K562 (cell line): ENCODE results near the gene ROPN1. TPM values are rescaled to one million over a fixed set of nuclear protein-coding genes. Genes with fewer than 3 reads are reported as not detected.

Experiments
- ATAC-seq: fragments of 200-7000 bp; cut with Tn5 transposase; 3 replicates; pipeline ENCODE4 v1.9.1; 2020; ENCODE audit warnings: moderate library complexity
- BruUV-seq: library from RNA; stranded (reverse); fragments of 400-500 nt; replicated peaks from 2 replicates; lab custom pipeline; 2021; lab: Mats Ljungman, UMichigan
- CTCF ChIA-PET: fragments of 300-600 bp; formaldehyde crosslinking; extraction: SDS; loops from one replicate; lab custom pipeline; 2021; ENCODE audit warnings: low intra/inter-chr PET ratio; lab: Yijun Ruan, JAX
- POLR2A ChIA-PET: fragments of 300-600, 350-650 bp; sonication (Branson Sonifier 250); formaldehyde crosslinking; extraction: SDS; loops from one replicate; lab custom pipeline; 2021; ENCODE audit warnings: antibody characterized with exemption, inconsistent platforms; lab: Yijun Ruan, JAX
- DNase-seq, 4 experiments: peaks; one replicate each; pipeline versions ENCODE4 v3.0.0 to v3.0.0-alpha.2; 2011 to 2018; ENCODE audit warnings: low spot score in 3 of 4, mixed read lengths in 3 of 4; ENCODE audit errors: extremely low read depth in 1 of 4
- FAIRE-seq: peaks from 2 replicates; lab custom pipeline; 2011; peaks lifted over from hg19 to GRCh38; lab: Jason Lieb, UNC
- H2AFZ ChIP-seq: 2 replicates; pipeline ENCODE4 v1.6.0; 2011; ENCODE audit warnings: low read depth, low read length, control low read depth, inconsistent platforms
- H3K27ac ChIP-seq: fragments of 200-600 bp; 3 replicates; pipeline ENCODE4 v1.8.0; 2011; ENCODE audit warnings: low read depth, mild to moderate bottlenecking, control low read depth, inconsistent platforms, low read length, moderate library complexity, mixed read lengths; ENCODE audit errors: extremely low read depth
- H3K27me3 ChIP-seq, 2 experiments: fragments of 300-600 bp in 1 of 2; 2 replicates in 1 of 2; 3 replicates in 1 of 2; pipeline versions ENCODE4 v1.6.0 to v1.8.0; 2011; ENCODE audit warnings: inconsistent platforms in 2 of 2, low read length in 2 of 2, mild to moderate bottlenecking in 1 of 2, mixed read lengths in 1 of 2, moderate library complexity in 1 of 2; ENCODE audit not compliant: control insufficient read depth in 2 of 2, insufficient read depth in 2 of 2
- H3K36me3 ChIP-seq: fragments of 300-600 bp; 3 replicates; pipeline ENCODE4 v1.8.0; 2011; ENCODE audit warnings: mild to moderate bottlenecking, low read length, inconsistent platforms; ENCODE audit not compliant: control insufficient read depth, insufficient read depth
- H3K4me1 ChIP-seq, 2 experiments: fragments of 200-600 bp in 1 of 2; replicated peaks in 1 of 2; 2 replicates in 1 of 2; 3 replicates in 1 of 2; pipeline versions ENCODE4 v1.5.1 to v1.8.0; 2011; ENCODE audit warnings: inconsistent platforms in 2 of 2, low read length in 2 of 2, mild to moderate bottlenecking in 1 of 2, mixed read lengths in 1 of 2, moderate library complexity in 1 of 2; ENCODE audit not compliant: control insufficient read depth in 2 of 2, insufficient read depth in 2 of 2
- H3K4me2 ChIP-seq: 2 replicates; pipeline ENCODE4 v1.6.1; 2011; ENCODE audit warnings: low read length, control low read depth, inconsistent platforms, mixed read lengths; ENCODE audit not compliant: insufficient read depth
- H3K4me3 ChIP-seq: fragments of 200-600 bp; sonication (generic), shearing (Covaris generic); 2 replicates; pipeline ENCODE4 v1.5.1; 2016; ENCODE audit warnings: control low read depth, inconsistent platforms
- H3K79me2 ChIP-seq: fragments of 200-600 bp; 3 replicates; pipeline ENCODE4 v1.8.0; 2011; ENCODE audit warnings: low read length, inconsistent platforms; ENCODE audit not compliant: control insufficient read depth, insufficient read depth
- H3K9ac ChIP-seq, 2 experiments: 2 replicates each; pipeline versions ENCODE4 v1.6.0 to v1.6.1; 2011; ENCODE audit warnings: low read depth in 2 of 2, low read length in 2 of 2, control low read depth in 1 of 2, inconsistent platforms in 1 of 2, mild to moderate bottlenecking in 1 of 2, mixed read lengths in 1 of 2; ENCODE audit not compliant: insufficient read depth in 1 of 2
- H3K9me1 ChIP-seq: one replicate; pipeline ENCODE4 v1.6.0; 2011; ENCODE audit warnings: inconsistent platforms, mild to moderate bottlenecking, low read length, moderate library complexity; ENCODE audit not compliant: control insufficient read depth, insufficient read depth
- H3K9me3 ChIP-seq: replicated peaks from 2 replicates; pipeline ENCODE4 v1.5.1; 2011; ENCODE audit warnings: low read depth, low read length, inconsistent platforms; ENCODE audit not compliant: control insufficient read depth, insufficient read depth
- H4K20me1 ChIP-seq: replicated peaks from 2 replicates; pipeline ENCODE4 v1.6.1; 2011; ENCODE audit warnings: low read length, inconsistent platforms, mixed read lengths; ENCODE audit not compliant: control insufficient read depth, insufficient read depth
- NCOA4 ChIP-seq: fragments of 450-650 bp; IDR thresholded peaks from 2 replicates; pipeline ENCODE4 v1.6.1; 2018; ENCODE audit warnings: mild to moderate bottlenecking; ENCODE audit not compliant: partially characterized antibody
- PHF8 ChIP-seq: fragments of 200-600 bp; sonication (generic); IDR thresholded peaks from 2 replicates; pipeline ENCODE4 v1.6.1; 2012; ENCODE audit warnings: mixed run types, mild to moderate bottlenecking, inconsistent platforms, low read length, moderate library complexity, borderline replicate concordance
- TEAD4 ChIP-seq, 2 experiments: sonication (generic) in 1 of 2; formaldehyde crosslinking in 1 of 2; IDR thresholded peaks; 2 replicates each; pipeline versions ENCODE4 v1.6.1 to v1.8.0; 2012 to 2022; ENCODE audit warnings: borderline replicate concordance in 1 of 2, inconsistent platforms in 1 of 2, low read length in 1 of 2, mild to moderate bottlenecking in 1 of 2, missing genetic modification reagents in 1 of 2
- ZNF224 ChIP-seq: sonication (generic); formaldehyde crosslinking; IDR thresholded peaks from 2 replicates; pipeline ENCODE4 v1.8.0; 2022; ENCODE audit warnings: mild to moderate bottlenecking, missing genetic modification reagents
- ZNF311 ChIP-seq: fragments of 250-450 bp; sonication (Bioruptor Pico); IDR thresholded peaks from 2 replicates; pipeline ENCODE4 v1.4.0; 2020; ENCODE audit warnings: mild to moderate bottlenecking, moderate library complexity
- WGBS: fragments of 100-300 bp; shearing (Covaris generic); methylation state at CpG from one replicate; pipeline ENCODE4 v1.1.6; 2016; ENCODE audit warnings: low coverage, mixed read lengths; ENCODE audit not compliant: insufficient coverage; ENCODE audit errors: missing lambda C conversion rate; 5-methylcytosine and 5-hydroxymethylcytosine counted together
- in situ Hi-C: fragments of 300-500 bp; cut with MboI; formaldehyde crosslinking; loops from 4 replicates; pipeline ENCODE4 v1.15.0; 2018; ENCODE audit warnings: inconsistent platforms, mixed read lengths
- intact Hi-C: fragments of 100-400 bp; cut with micrococcal nuclease; formaldehyde crosslinking; loops from 2 replicates; pipeline ENCODE4 v1.14.2; 2022
- polyA plus RNA-seq, 8 experiments: library from polyadenylated mRNA; depleted of rRNA in 4 of 8; stranded (reverse) in 5 of 8; unstranded in 3 of 8; fragments of >200 nt; fragmentation: Nextera tagmentation in 2 of 8; fragmentation: Illumina TruSeq in 1 of 8; extraction: Ambion mirVana in 2 of 8; extraction: Trizol in 1 of 8; gene quantifications; 2 replicates each; pipeline versions ENCODE4 v1.2.1 to v1.2.3, GENCODE V29; 2011 to 2014; ENCODE audit warnings: inconsistent platforms in 1 of 8, missing spikeins in 1 of 8
- total RNA-seq, 7 experiments: library from RNA; depleted of rRNA in 6 of 7; stranded (reverse); fragments of >200 nt in 6 of 7; fragmentation: Illumina TruSeq in 2 of 7; extraction: Trizol in 2 of 7; gene quantifications; 2 replicates each; pipeline versions ENCODE4 v1.2.1 to v1.2.3, GENCODE V29; 2011 to 2021; ENCODE audit warnings: low replicate concordance in 1 of 7
- TF ChIP-seq, protein P1 (sequence below): IDR thresholded peaks from 2 replicates; pipeline ENCODE4 v1.6.1; 2016; ENCODE audit warnings: missing genetic modification characterization, missing compliant biosample characterization

The ROPN1 gene
- total and polyA plus RNA-seq, 9 of the 15 experiments (the other 6 are each of a cell fraction or from before 2014, with no cell fraction given): not detected

DNA sequence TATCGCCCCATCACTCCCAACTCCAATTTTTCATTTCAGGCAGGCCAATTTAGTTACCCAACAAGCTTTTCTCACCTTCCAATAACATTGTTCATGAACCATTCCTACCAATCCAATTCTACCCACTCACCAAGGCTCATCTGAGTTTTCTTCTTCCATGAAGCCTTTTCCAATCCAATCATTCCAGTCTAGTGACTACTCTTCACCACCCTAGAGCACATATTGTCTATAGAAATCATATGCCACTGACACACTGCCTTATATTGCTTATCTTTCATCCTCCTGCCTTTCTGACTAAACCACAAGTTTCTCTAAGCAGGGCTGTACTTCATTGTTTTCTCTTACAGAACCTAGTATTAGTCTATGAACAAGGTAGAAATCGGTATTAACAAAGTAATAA is 42.3 kb downstream of the ROPN1 start:
- H3K27me3 ChIP-seq: no peaks in the 10 kb centered on the region
- no peaks in the 10 kb centered on the region for H4K20me1 ChIP-seq
- no peak overlapping the region for H3K9ac ChIP-seq
- H3K9me3 ChIP-seq: no peaks in the 10 kb centered on the region
- in situ Hi-C loops: no loop called here
- no peak for DNase-seq
- H3K4me1 ChIP-seq: no peaks in the 10 kb centered on the region
- no peak for TF ChIP-seq ZNF311
- TF ChIP-seq NCOA4: no peak
- TF ChIP-seq, protein P1, sequence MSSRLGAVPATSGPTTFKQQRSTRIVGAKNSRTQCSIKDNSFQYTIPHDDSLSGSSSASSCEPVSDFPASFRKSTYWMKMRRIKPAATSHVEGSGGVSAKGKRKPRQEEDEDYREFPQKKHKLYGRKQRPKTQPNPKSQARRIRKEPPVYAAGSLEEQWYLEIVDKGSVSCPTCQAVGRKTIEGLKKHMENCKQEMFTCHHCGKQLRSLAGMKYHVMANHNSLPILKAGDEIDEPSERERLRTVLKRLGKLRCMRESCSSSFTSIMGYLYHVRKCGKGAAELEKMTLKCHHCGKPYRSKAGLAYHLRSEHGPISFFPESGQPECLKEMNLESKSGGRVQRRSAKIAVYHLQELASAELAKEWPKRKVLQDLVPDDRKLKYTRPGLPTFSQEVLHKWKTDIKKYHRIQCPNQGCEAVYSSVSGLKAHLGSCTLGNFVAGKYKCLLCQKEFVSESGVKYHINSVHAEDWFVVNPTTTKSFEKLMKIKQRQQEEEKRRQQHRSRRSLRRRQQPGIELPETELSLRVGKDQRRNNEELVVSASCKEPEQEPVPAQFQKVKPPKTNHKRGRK (tag): no peak
- TF ChIP-seq PHF8: no peak
- no peak for TF ChIP-seq ZNF224 (CRISPR knock-in tag)
- TF ChIP-seq TEAD4 (IDR thresholded peaks at IDR 0.05; ENCODE audit: low read length): no peak
- TF ChIP-seq TEAD4 (CRISPR knock-in tag; IDR thresholded peaks at IDR 0.05; ENCODE audit: borderline replicate concordance): no peak
- H3K36me3 ChIP-seq: peaks cover 72% of the 10 kb centered on the region
- no peaks in the 10 kb centered on the region for H3K79me2 ChIP-seq
- no peak overlapping the region for H2AFZ ChIP-seq
- H3K27ac ChIP-seq: no peak overlapping the region
- H3K4me2 ChIP-seq: no peak overlapping the region
- no TSS peak for BruUV-seq
- H3K4me3 ChIP-seq: no peak overlapping the region
- ChIA-PET CTCF (no interaction called here), POLR2A (interaction anchor here (0.6 to 1.2 kb wide), 2 partner anchors 11 to 578 kb away, joined by 3 read pairs; partner anchors contain the start of gene CCDC14)
- intact Hi-C loops: no loop called here
- H3K9me1 ChIP-seq: peaks cover 4% of the 10 kb centered on the region
- WGBS: 100% methylated on average over 2 of the region's 2 CpGs
- ATAC-seq: no peak
- FAIRE-seq: no peak
